ENCODE results near the gene COX5A.
"Not testable (repeated sequence)": the region's sequence is repeated elsewhere in the genome, so short reads cannot be mapped to it uniquely, and the experiment has no call there.

The COX5A gene

GRCh38 chr15:74937272-74937589 is 642 bp downstream of the COX5A start:
- TF ChIP-seq FOXA1 (IDR thresholded peaks at IDR 0.05) = no peak
- 0 out of 2 replicates have a peak, but pooled peaks have one; percentile 33 for TF ChIP-seq L3MBTL2 (conservative IDR thresholded peaks at IDR 0.05)
- no peak for TF ChIP-seq FOXK2 (IDR thresholded peaks at IDR 0.05)
- TF ChIP-seq FOXM1 (IDR thresholded peaks at IDR 0.05; ENCODE audit: borderline replicate concordance) = no peak
- DNase-seq (ENCODE audit: extremely low spot score) = peak; percentile 23
- ChIA-PET POLR2A (interaction anchor here (1.0 to 5.2 kb wide), 10 partner anchors 13 to 177 kb away, joined by 3 to 48 read pairs (median 6); partner anchors contain the start of genes FAM219B, PPCDC, RPP25 and SCAMP5), CTCF (no interaction called here)

- CTCF ChIA-PET = interaction anchor here (0.7 to 1.3 kb wide), 7 partner anchors 16 to 994 kb away, joined by 3 to 5 read pairs (median 3); partner anchors contain the start of genes FAM219B and RPP25
- POLR2A ChIA-PET = interaction anchor here (0.8 to 5.2 kb wide), 5 partner anchors 15 to 175 kb away, joined by 3 to 17 read pairs (median 4); partner anchors contain the start of genes FAM219B and RPP25
- DNase-seq (ENCODE audit: extremely low spot score) = peak; percentile 20
These were observed 2.7 kb downstream of the COX5A start for GRCh38 chr15:74935193-74935592.

GRCh38 chr15:74933573-74933972 is 4.3 kb downstream of the COX5A start:
- DNase-seq (ENCODE audit: extremely low spot score) = no peak
- POLR2A ChIA-PET = interaction anchor here (0.8 to 5.2 kb wide), 2 partner anchors 17 to 27 kb away, joined by 3 to 17 read pairs; partner anchors contain the start of gene FAM219B
- TF ChIP-seq PKNOX1 (IDR thresholded peaks at IDR 0.05) (no peak), ZNF384 (IDR thresholded peaks at IDR 0.05) (no peak), CTBP1 (IDR thresholded peaks at IDR 0.05; ENCODE audit: borderline replicate concordance) (no peak), ELF4 (IDR thresholded peaks at IDR 0.05) (no peak)
- CTCF ChIA-PET = interaction anchor here (0.8 kb wide), 1 partner anchor 14 kb away, joined by 3 read pairs; no protein-coding TSS in a partner anchor

DNA sequence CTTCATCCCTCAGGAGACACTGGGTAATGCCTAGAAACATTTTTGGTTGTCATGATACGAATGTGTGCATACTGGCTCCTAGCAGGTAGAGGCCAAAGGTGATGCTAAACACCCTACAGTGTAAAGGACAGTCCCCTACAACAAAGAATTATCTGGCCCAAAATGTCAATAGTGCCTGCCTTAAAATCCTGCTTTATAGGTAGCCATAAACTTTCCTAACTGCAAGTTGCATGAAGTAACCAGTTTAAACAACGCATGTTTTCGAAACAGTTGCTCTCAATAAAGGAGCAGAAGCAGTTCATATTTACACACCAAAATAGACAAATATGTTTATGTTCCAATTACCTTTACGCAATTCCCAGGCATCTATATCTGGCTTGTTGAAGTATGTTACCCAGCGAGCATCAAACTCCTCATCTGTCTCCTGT is 9.1 kb downstream of the COX5A start:
- CTCF ChIA-PET = no interaction called here
- POLR2A ChIA-PET = no interaction called here
- TF ChIP-seq TARDBP (IDR thresholded peaks at IDR 0.05) (no peak), SP1 (IDR thresholded peaks at IDR 0.05) (no peak), L3MBTL2 (conservative IDR thresholded peaks at IDR 0.05) (no peak), FOXA1 (IDR thresholded peaks at IDR 0.05) (no peak), SUZ12 (IDR thresholded peaks at IDR 0.05) (no peak), BHLHE40 (IDR thresholded peaks at IDR 0.05; ENCODE audit: borderline replicate concordance) (no peak)
- no peak for DNase-seq (ENCODE audit: extremely low spot score)

DNA sequence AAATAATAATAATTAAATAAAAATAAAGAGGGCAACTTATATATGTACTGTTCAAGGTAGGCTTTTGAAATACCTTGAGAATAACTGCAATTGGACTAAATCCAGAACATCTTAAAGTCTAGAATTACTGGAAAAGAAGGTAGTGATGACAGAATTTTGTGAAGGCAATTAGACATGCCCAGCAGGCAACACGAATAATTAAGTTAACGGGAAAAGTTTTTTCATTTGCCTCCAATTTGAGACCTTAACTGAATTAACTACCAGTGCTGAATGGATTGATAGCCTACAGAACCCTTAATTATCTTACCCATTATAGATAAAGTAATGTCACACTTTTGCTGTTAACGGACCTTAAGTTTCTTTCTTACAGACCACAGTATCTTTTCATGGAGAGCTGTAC is 13.3 kb downstream of the COX5A start:
- ChIA-PET CTCF (no interaction called here), POLR2A (interaction anchor here (1.1 kb wide), 1 partner anchor 18 kb away, joined by 4 read pairs; the partner anchor contains the start of gene FAM219B)
- TF ChIP-seq L3MBTL2 (conservative IDR thresholded peaks at IDR 0.05) (no peak), CTBP1 (IDR thresholded peaks at IDR 0.05; ENCODE audit: borderline replicate concordance) (no peak), FOXK2 (IDR thresholded peaks at IDR 0.05) (no peak)
- no peak for DNase-seq (ENCODE audit: extremely low spot score)

GRCh38 chr15:74920456-74920855 is 17.4 kb downstream of the COX5A start:
- ChIA-PET POLR2A (interaction anchor here (1.2 to 1.5 kb wide), 2 partner anchors 13 to 14 kb away, joined by 4 to 6 read pairs; partner anchors contain the start of gene FAM219B), CTCF (interaction anchor here (0.6 kb wide), 1 partner anchor 30 kb away, joined by 3 read pairs; no protein-coding TSS in a partner anchor)
- no peak for TF ChIP-seq ZNF384 (IDR thresholded peaks at IDR 0.05)
- no peak for TF ChIP-seq PKNOX1 (IDR thresholded peaks at IDR 0.05)
- TF ChIP-seq BHLHE40 (IDR thresholded peaks at IDR 0.05; ENCODE audit: borderline replicate concordance) = no peak
- DNase-seq (ENCODE audit: extremely low spot score) = no peak

- POLR2A ChIA-PET = interaction anchor here (1.2 to 3.3 kb wide), 3 partner anchors 10 to 20 kb away, joined by 3 to 20 read pairs (median 5); partner anchors contain the start of genes COX5A and FAM219B
- no peak for DNase-seq (ENCODE audit: extremely low spot score)
- no peak for TF ChIP-seq L3MBTL2 (conservative IDR thresholded peaks at IDR 0.05)
- CTCF ChIA-PET = interaction anchor here (0.7 to 1.3 kb wide), 2 partner anchors 16 to 44 kb away, joined by 3 to 7 read pairs; partner anchors contain the start of gene SCAMP2
These were observed 20.2 kb downstream of the COX5A start for GRCh38 chr15:74917676-74918075.

GRCh38 chr15:74913799-74914198 is 24.1 kb downstream of the COX5A start:
- POLR2A ChIA-PET; CTCF ChIA-PET; DNase-seq (ENCODE audit: extremely low spot score): not testable (repeated sequence)

GRCh38 chr15:74913041-74913440 is 24.8 kb downstream of the COX5A start:
- POLR2A ChIA-PET = interaction anchor here (0.7 kb wide), 1 partner anchor 9 kb away, joined by 3 read pairs; no protein-coding TSS in a partner anchor
- DNase-seq (ENCODE audit: extremely low spot score) = no peak
- CTCF ChIA-PET = interaction anchor here (1.1 kb wide), 1 partner anchor 12 kb away, joined by 3 read pairs; no protein-coding TSS in a partner anchor
- TF ChIP-seq NFRKB (IDR thresholded peaks at IDR 0.05) (no peak), ZNF384 (IDR thresholded peaks at IDR 0.05) (no peak), CTBP1 (IDR thresholded peaks at IDR 0.05; ENCODE audit: borderline replicate concordance) (no peak), SP1 (IDR thresholded peaks at IDR 0.05) (no peak), L3MBTL2 (conservative IDR thresholded peaks at IDR 0.05) (no peak), LEF1 (IDR thresholded peaks at IDR 0.05; ENCODE audit: borderline replicate concordance) (no peak), TARDBP (IDR thresholded peaks at IDR 0.05) (no peak), FOXK2 (IDR thresholded peaks at IDR 0.05) (no peak), FOXA1 (IDR thresholded peaks at IDR 0.05) (no peak), PKNOX1 (IDR thresholded peaks at IDR 0.05) (no peak), ARNT (IDR thresholded peaks at IDR 0.05) (no peak), FOXM1 (IDR thresholded peaks at IDR 0.05; ENCODE audit: borderline replicate concordance) (no peak), ELF4 (IDR thresholded peaks at IDR 0.05) (no peak), SUZ12 (IDR thresholded peaks at IDR 0.05) (no peak), HDGF (IDR thresholded peaks at IDR 0.05; ENCODE audit: borderline replicate concordance) (no peak), BHLHE40 (IDR thresholded peaks at IDR 0.05; ENCODE audit: borderline replicate concordance) (no peak)

Measured in HEK293T (cell line).